ENCODE results near the gene AKR1C2.
A peak's percentile ranks its signal among the peaks of the same experiment; 100 is the strongest.
"Not testable (repeated sequence)": the region's sequence is repeated elsewhere in the genome, so short reads cannot be mapped to it uniquely, and the experiment has no call there.

The AKR1C2 gene

DNA sequence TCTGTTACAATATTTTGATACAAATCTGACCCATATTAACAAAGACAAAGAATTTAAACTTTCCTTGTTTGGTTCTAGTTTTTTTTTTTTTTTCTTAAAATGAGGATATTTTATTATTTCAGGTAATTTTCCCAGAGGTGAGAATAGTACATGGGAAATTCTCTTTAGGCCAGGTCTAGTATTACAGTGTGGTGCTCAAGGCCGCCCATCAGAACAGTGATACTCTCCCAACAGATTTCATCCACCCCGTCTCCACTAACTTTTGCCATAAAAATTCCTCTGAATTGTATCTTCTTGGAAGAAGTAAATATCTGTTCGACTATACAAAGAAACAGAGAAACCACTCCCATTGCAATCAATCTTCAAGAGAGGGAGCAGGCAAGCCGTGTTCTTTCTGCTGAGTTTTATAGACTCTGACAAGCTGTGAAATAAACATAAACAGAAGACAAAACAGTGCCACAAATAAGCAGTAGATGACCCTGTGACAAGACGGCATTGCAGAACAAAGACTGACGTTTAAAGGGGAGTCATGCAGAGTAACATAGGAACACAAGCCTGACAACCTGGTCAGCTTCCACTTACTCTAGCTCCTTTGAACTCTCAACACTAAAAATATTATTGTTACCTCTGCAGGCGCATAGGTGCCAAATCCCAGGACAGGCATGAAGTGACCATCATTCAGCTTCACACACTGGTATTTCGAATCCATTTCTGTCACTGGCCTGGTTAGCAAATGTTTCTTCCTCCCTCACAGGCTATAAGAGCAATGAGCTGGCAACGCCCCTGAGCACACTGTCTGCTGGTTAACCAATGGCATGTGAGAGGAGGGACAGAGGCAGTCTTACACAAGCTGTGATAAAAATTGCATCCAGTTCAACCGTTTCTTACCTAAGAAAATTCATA lies at the start of gene AKR1C2:
Gene AKR1C2 (minus strand): TSS at position 731 of the 903 bp plus-strand sequence. CDS start 22 bp downstream, at position 709.
- DNase-seq (ENCODE audit: low read depth in 1 of 2, low spot score in 1 of 2); in situ Hi-C loops (cut with HindIII; ENCODE audit: low pct_unique_long_range_greater_than_20kb, low sequenced_read_pairs): not testable (repeated sequence)

DNA sequence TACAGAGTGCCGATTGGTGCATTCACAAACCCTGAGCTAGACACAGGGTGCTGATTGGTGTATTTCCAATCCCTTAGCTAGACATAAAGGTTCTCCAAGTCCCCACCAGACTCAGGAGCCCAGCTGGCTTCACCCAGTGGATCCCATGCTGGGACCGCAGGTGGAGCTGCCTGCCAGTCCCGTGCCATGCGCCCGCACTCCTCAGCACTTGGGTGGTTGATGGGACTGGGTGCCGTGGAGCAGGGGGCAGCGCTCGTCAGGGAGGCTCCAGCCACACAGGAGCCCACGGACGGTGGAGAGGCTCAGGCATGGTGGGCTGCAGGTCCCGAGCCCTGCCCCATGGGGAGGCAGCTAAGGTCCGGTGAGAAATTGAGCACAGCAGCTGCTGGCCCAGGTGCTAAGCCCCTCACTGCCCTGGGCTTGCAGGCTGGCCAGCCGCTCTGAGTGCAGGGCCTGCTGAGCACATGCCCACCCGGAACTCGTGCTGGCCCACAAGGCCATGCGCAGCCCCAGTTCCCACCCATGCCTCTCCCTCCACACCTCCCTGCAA lies 49.4 kb upstream of the AKR1C2 start:
- in situ Hi-C loops (cut with HindIII; ENCODE audit: low pct_unique_long_range_greater_than_20kb, low sequenced_read_pairs), result not testable (repeated sequence)

DNA sequence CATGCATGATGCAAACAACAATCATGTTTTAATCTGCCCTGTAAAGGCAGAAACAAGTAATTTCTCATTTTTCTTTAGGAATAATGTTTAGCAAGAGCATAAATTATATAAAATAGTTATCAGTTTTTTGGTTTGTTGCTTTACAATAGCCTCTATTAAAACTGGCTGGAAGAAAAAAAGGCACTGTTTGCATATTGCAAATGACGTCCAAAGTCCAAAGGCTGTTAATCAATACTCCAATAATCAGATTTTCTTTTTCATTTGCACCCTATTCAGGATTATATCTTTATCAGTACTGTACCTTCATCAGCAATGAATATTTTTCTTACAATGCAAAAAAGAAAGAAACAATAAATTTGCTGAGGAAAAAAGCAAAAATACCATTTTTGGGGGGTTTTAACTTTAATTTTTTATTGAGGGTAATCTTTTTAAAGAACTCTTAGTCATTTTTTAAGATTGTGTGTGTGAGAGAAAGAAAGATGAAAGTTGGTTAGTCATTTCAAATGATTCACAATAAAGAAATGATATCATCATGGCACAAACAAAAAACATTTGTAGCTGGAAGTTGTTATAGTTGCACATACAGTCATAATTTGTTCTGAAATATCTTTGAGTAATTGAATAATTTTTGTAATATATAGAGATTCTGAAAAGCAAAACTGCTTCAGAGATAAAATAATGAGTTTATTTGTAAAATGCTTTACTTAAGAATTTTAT lies 44.4 kb upstream of the AKR1C2 start:
- in situ Hi-C loops (cut with HindIII; ENCODE audit: low pct_unique_long_range_greater_than_20kb, low sequenced_read_pairs), result no loop called here
- DNase-seq (ENCODE audit: low read depth in 1 of 2, low spot score in 1 of 2), result no peak
- no peak for TF ChIP-seq JUND (IDR thresholded peaks at IDR 0.05; ENCODE audit: low read depth)

More for the DNA sequence above, 49.4 kb upstream of the AKR1C2 start:
- not testable (repeated sequence) for DNase-seq (ENCODE audit: low read depth in 1 of 2, low spot score in 1 of 2)

DNA sequence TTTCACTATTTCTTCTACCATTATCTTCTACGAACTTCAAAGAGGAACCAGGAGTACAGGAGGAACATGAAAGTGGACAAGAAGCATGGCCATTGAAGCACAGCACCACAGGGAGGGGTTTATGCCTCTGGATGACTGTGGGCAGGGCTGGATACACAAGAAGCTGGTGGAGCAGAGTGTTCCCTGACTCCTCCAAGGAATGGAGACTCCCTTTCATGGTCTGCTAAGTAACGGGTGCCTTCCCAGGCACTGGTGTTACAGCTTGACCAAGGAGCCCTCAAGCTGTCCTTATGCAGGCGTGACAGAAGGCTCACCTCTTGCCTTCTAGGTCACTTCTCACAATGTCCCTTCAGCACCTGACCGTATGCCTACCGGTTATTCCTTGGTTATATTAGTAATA lies 43.4 kb upstream of the AKR1C2 start:
- DNase-seq (ENCODE audit: low read depth in 1 of 2, low spot score in 1 of 2); in situ Hi-C loops (cut with HindIII; ENCODE audit: low pct_unique_long_range_greater_than_20kb, low sequenced_read_pairs): not testable (repeated sequence)

DNA sequence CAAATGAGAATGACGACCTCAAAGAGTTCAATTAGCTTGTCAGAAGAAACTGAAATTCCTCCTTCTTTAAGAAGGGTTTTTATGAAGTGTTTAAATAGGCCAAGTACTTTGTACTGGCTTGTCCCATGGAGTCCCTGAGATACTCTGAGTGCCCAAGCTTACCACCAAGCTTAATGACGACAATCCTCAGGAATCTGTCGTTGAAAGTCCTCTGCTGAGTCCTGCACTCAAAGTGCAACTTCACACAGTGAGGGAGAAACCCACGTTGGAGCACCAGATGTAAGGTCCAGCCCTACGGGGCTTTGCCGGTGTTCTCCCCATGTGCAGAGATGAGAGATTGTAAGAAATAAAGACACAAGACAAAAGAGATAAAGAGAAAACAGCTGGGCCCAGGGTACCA lies 42.8 kb upstream of the AKR1C2 start:
- in situ Hi-C loops (cut with HindIII; ENCODE audit: low pct_unique_long_range_greater_than_20kb, low sequenced_read_pairs), result no loop called here
- no peak for DNase-seq (ENCODE audit: low read depth in 1 of 2, low spot score in 1 of 2)

DNA sequence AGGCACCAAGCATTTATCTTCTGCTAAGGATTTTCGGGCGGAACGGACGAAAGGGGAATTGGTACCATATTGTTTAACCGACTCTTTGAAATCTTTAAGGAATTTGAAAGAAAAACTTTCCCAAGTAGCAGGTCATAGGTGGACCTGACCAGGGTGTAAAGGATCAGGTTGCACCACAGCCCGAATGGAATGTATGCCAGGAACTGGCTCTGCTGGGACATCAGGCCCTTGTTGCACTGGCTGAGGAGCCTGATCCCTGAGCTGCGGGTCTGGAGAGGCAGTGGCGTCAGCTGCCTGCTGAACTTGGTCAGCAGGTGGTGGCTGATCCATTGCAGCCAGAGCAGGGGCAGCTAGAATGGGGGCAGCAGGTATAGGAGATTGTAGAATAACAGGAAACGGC lies 41.4 kb upstream of the AKR1C2 start:
- no peak for TF ChIP-seq JUND (IDR thresholded peaks at IDR 0.05; ENCODE audit: low read depth)
- DNase-seq (ENCODE audit: low read depth in 1 of 2, low spot score in 1 of 2), result no peak
- in situ Hi-C loops (cut with HindIII; ENCODE audit: low pct_unique_long_range_greater_than_20kb, low sequenced_read_pairs), result no loop called here

More for the DNA sequence above, 42.8 kb upstream of the AKR1C2 start:
- TF ChIP-seq JUND (IDR thresholded peaks at IDR 0.05; ENCODE audit: low read depth), result no peak

DNA sequence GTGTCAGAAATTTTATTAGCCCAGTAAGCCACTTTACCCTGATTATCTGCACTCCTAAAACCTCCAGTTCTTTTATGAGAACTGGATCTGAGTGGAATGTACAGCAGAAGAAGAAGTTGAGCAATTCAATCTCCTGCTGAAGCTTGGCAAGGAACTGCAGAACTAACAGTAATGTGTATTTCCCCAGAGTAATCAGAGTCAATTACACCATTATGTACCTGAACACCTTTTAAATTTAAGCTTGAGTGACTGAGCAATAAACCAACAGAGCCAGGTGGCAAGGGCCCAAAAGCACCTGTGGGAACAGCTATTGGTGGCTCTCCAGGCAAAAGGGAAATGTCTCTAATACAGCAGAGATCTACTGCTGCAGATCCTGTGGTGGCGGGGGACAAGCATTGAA lies 40.1 kb upstream of the AKR1C2 start:
- no peak for DNase-seq (ENCODE audit: low read depth in 1 of 2, low spot score in 1 of 2)
- in situ Hi-C loops (cut with HindIII; ENCODE audit: low pct_unique_long_range_greater_than_20kb, low sequenced_read_pairs), result no loop called here
- TF ChIP-seq JUND (IDR thresholded peaks at IDR 0.05; ENCODE audit: low read depth), result no peak

DNA sequence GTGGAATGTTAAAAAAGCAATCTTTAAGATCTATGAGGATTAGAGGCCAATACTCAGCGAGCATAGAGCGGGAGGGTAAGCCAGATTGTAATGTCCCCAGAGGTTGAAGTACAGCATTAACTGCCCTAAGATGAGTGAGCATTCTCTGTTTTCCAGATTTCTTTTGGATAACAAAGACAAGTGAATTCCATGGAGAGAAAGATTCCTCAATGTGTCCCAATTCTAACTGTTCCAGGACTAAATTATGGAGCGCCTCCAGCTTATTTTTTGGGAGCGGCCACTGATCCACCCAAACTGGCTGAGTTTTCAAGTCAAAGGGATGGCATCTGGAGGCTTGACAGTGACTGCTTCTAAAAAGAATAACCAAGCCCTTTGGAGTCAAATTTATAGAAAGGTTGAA lies 39.3 kb upstream of the AKR1C2 start:
- in situ Hi-C loops (cut with HindIII; ENCODE audit: low pct_unique_long_range_greater_than_20kb, low sequenced_read_pairs), result no loop called here

DNA sequence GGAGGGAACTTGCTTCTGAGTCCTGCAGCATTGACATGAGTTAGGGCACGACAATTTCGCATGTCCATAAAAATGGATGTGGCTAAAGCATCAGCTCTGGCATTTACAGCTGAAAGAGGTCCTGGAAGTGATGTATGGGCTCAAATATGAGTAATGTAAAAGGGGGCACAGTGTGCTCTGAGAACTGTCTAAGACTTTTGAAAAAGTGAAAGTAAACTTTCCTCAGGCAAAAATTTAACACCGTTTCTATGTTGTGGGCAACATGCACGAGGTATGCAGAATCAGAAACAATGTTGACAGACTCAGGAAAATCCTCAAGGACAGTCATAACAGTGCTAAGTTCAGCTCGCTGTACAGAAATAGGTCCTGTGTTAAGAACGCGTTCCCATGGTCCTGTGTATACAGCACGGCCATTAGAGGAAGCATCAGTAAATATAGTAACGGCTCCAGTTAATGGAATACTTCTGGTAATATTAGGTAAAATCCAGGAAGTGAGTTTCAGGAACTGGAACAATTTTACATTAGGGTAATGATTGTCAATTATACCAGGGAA lies 37.9 kb upstream of the AKR1C2 start:
- in situ Hi-C loops (cut with HindIII; ENCODE audit: low pct_unique_long_range_greater_than_20kb, low sequenced_read_pairs), result no loop called here
- no peak for TF ChIP-seq JUND (IDR thresholded peaks at IDR 0.05; ENCODE audit: low read depth)

More for the DNA sequence above, 39.3 kb upstream of the AKR1C2 start:
- no peak for TF ChIP-seq JUND (IDR thresholded peaks at IDR 0.05; ENCODE audit: low read depth)
- no peak for DNase-seq (ENCODE audit: low read depth in 1 of 2, low spot score in 1 of 2)

DNA sequence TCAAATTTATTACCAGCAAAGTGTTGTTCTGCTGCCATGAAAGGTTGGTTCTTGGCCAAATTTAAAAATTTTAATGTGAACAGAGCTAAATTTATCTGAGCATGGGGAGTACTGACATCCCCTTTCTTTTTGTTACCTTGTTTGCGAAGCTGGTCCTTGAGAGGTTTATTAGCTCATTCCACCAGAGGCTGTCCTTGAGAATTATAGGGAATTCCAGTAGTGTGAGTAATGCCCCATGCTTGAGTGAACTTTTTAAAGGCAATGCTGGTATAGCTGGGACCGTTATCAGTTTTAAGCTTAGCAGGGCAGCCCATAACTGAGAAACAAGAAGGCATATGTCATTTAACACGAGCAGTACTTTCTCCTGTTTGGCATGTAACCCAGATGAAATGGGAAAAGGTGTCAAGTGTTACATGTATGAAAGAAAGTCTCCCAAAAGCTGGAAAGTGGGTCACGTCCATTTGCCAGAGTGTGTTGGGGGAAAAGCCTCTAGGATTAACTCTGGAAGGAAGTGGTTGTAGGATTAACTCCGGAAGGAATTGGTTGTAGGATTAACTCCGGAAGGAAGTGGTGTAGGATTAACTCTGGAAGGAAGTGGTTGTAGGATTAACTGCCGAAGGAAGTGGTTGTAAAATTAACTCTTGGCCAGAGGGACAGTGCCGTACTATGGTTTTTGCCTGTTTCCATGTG lies 37.3 kb upstream of the AKR1C2 start:
- DNase-seq (ENCODE audit: low read depth in 1 of 2, low spot score in 1 of 2), result no peak
- in situ Hi-C loops (cut with HindIII; ENCODE audit: low pct_unique_long_range_greater_than_20kb, low sequenced_read_pairs), result no loop called here
- TF ChIP-seq JUND (IDR thresholded peaks at IDR 0.05; ENCODE audit: low read depth), result no peak

More for the DNA sequence above, 37.9 kb upstream of the AKR1C2 start:
- DNase-seq (ENCODE audit: low read depth in 1 of 2, low spot score in 1 of 2), result no peak

DNA sequence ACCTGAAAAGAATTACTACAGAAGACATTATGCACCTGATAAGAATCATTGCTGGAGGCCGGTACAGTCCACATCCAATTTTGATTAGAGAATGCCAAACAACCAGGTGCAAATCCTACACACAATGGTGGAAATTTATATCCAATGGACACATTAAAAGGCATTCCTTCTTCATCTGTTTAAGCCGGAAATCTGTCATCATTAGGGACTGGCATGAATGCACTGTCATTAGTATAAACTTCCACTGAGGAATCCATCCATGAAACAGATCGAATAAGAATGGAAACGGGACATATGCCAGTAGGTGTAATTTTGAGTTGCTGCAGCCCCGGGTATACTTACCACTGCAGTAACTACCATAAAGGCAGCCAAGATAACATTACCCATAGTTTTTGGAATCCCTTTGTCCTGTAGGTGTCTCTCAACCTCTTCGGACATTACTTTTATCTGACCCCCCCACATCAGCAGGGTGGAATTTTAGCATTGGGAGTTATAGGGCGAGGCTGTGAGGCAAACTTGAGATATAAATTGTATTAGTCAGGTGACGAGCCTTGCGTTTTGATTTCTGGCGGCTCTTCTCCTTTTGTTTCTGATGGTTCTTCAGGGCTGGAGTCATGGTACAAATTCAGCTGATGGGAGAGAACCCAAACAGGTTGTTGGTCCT lies 36.5 kb upstream of the AKR1C2 start:
- in situ Hi-C loops (cut with HindIII; ENCODE audit: low pct_unique_long_range_greater_than_20kb, low sequenced_read_pairs), result no loop called here
- TF ChIP-seq JUND (IDR thresholded peaks at IDR 0.05; ENCODE audit: low read depth), result no peak
- DNase-seq (ENCODE audit: low read depth in 1 of 2, low spot score in 1 of 2), result peak in 1 of 2 experiments; percentile 44

DNA sequence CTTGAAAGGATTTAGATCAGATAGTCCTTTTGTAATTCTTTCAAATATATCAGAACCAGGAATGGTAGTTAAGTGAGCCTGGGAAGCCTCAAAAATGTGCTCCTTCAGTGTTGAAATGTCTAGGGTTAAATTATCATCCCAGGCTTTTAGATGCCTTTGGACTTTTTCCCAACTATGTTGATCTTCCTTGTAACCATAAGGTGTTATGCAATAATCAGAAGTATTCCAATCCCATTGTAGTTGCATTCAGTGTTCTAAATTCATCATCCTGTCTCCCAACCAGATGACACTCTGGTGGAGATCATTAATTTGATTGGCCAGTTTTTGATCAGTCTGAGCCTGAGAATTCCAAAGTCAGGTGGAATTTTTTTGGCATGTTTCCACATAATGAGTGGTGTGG lies 35.1 kb upstream of the AKR1C2 start:
- DNase-seq (ENCODE audit: low read depth in 1 of 2, low spot score in 1 of 2), result no peak

More for the DNA sequence above, 35.1 kb upstream of the AKR1C2 start:
- TF ChIP-seq JUND (IDR thresholded peaks at IDR 0.05; ENCODE audit: low read depth), result no peak
- in situ Hi-C loops (cut with HindIII; ENCODE audit: low pct_unique_long_range_greater_than_20kb, low sequenced_read_pairs), result no loop called here
